GM12878 (cell line): ENCODE results near the gene GRIN3A. TPM values are rescaled to one million over a fixed set of nuclear protein-coding genes. Genes with fewer than 3 reads are reported as not detected.

Experiments
- ATAC-seq: fragments of 200-7000 bp; cut with Tn5 transposase; 3 replicates; pipeline ENCODE4 v1.9.1; 2020; ENCODE audit warnings: mild to moderate bottlenecking, moderate library complexity
- BruUV-seq: library from RNA; stranded (reverse); fragments of 400-500 nt; replicated peaks from 2 replicates; lab custom pipeline; 2021; lab: Mats Ljungman, UMichigan
- CTCF ChIA-PET: fragments of 300-600 bp; sonication (Branson Sonifier 250); formaldehyde crosslinking; extraction: SDS; loops from one replicate; lab custom pipeline; 2021; ENCODE audit warnings: inconsistent platforms; lab: Yijun Ruan, JAX
- POLR2A ChIA-PET: fragments of 350-600 bp; formaldehyde crosslinking; extraction: SDS; loops from one replicate; lab custom pipeline; 2021; ENCODE audit warnings: inconsistent platforms; lab: Charles Lee
- RAD21 ChIA-PET: fragments of 300-600 bp; sonication (Branson Sonifier 250); formaldehyde crosslinking; loops from one replicate; lab custom pipeline; 2023; ENCODE audit warnings: antibody characterized with exemption; ENCODE audit not compliant: unreplicated experiment; lab: Charles Lee
- SMC1A ChIA-PET: fragments of 300-600 bp; sonication (Branson Sonifier 250); formaldehyde crosslinking; loops from one replicate; lab custom pipeline; 2023; ENCODE audit not compliant: unreplicated experiment, uncharacterized antibody; lab: Charles Lee
- DNase-seq: peaks from one replicate; pipeline ENCODE4 v3.0.0-alpha.2; 2011; ENCODE audit warnings: low read depth, low spot score
- FAIRE-seq: peaks from 3 replicates; lab custom pipeline; 2011; peaks lifted over from hg19 to GRCh38; lab: Jason Lieb, UNC
- H2AFZ ChIP-seq: 2 replicates; pipeline ENCODE4 v1.6.0; 2011; ENCODE audit warnings: low read depth, low read length, control low read depth; ENCODE audit not compliant: control insufficient read depth
- H3K27ac ChIP-seq: 2 replicates; pipeline ENCODE4 v1.5.1; 2011; ENCODE audit warnings: control low read depth; ENCODE audit not compliant: control insufficient read depth, insufficient read depth
- H3K27me3 ChIP-seq, 2 experiments: replicated peaks in 1 of 2; 2 replicates each; pipeline versions ENCODE4 v1.6.0 to v1.6.1; 2011; ENCODE audit warnings: low read length in 1 of 2; ENCODE audit not compliant: control insufficient read depth in 2 of 2, insufficient read depth in 2 of 2
- H3K36me3 ChIP-seq, 2 experiments: 2 replicates each; pipeline ENCODE4 v1.5.1; 2011; ENCODE audit warnings: low read length in 1 of 2; ENCODE audit not compliant: control insufficient read depth in 2 of 2, insufficient read depth in 2 of 2
- H3K4me1 ChIP-seq: 2 replicates; pipeline ENCODE4 v1.6.1; 2011; ENCODE audit warnings: mild to moderate bottlenecking, low read length, moderate library complexity, mixed read lengths; ENCODE audit not compliant: control insufficient read depth, insufficient read depth
- H3K4me2 ChIP-seq: 2 replicates; pipeline ENCODE4 v1.6.0; 2011; ENCODE audit warnings: control low read depth; ENCODE audit not compliant: control insufficient read depth, insufficient read depth
- H3K4me3 ChIP-seq: fragments of 200-600 bp; sonication (generic); 2 replicates; pipeline ENCODE4 v1.5.1; 2016
- H3K79me2 ChIP-seq: 2 replicates; pipeline ENCODE4 v1.6.0; 2011; ENCODE audit warnings: low read length; ENCODE audit not compliant: control insufficient read depth, insufficient read depth
- H3K9ac ChIP-seq: 2 replicates; pipeline ENCODE4 v1.8.0; 2011; ENCODE audit warnings: low read length, control low read depth, mixed read lengths; ENCODE audit not compliant: control insufficient read depth, insufficient read depth
- H3K9me3 ChIP-seq: replicated peaks from 3 replicates; pipeline ENCODE4 v1.5.1; 2011; ENCODE audit warnings: mild to moderate bottlenecking, low read length; ENCODE audit not compliant: control insufficient read depth, insufficient read depth
- H4K20me1 ChIP-seq: 2 replicates; pipeline ENCODE4 v1.6.0; 2011; ENCODE audit not compliant: control insufficient read depth, insufficient read depth
- HCFC1 ChIP-seq: fragments of 150-350 bp; IDR thresholded peaks from 2 replicates; pipeline ENCODE4 v1.6.1; 2014; ENCODE audit warnings: low read length
- IRF3 ChIP-seq: fragments of 450-650 bp; IDR thresholded peaks from 2 replicates; pipeline ENCODE4 v1.6.1; 2014; ENCODE audit warnings: mild to moderate bottlenecking
- KLF5 ChIP-seq: fragments of 450-650 bp; IDR thresholded peaks from 2 replicates; pipeline ENCODE4 v1.6.1; 2014; ENCODE audit warnings: mild to moderate bottlenecking; ENCODE audit not compliant: partially characterized antibody
- RCOR1 ChIP-seq: conservative IDR thresholded peaks from 2 replicates; pipeline ENCODE4 v1.6.1; 2012; ENCODE audit warnings: low read depth, low read length, improper control_type of control experiment
- REST ChIP-seq: IDR thresholded peaks from 2 replicates; pipeline ENCODE4 v1.6.1; 2012; ENCODE audit warnings: mild to moderate bottlenecking, low read depth, low read length
- SIX5 ChIP-seq: IDR thresholded peaks from 2 replicates; pipeline ENCODE4 v1.6.1; 2011; ENCODE audit warnings: mild to moderate bottlenecking, low read depth, low read length, moderate library complexity; ENCODE audit not compliant: severe bottlenecking
- TARDBP ChIP-seq: IDR thresholded peaks from 2 replicates; pipeline ENCODE4 v1.6.1; 2016; ENCODE audit warnings: borderline replicate concordance
- WGBS: methylation state at CpG from one replicate; pipeline ENCODE4 v1.1.6; 2016; ENCODE audit warnings: low lambda C conversion rate; ENCODE audit not compliant: insufficient replicate concordance, insufficient coverage; ENCODE audit errors: missing lambda C conversion rate; 5-methylcytosine and 5-hydroxymethylcytosine counted together
- in situ Hi-C: fragments of 300-500 bp; cut with MboI; formaldehyde crosslinking; loops from 9 replicates; pipeline ENCODE4 v1.14.3; 2018; ENCODE audit warnings: mixed read lengths
- intact Hi-C: fragments of 100-400 bp; cut with micrococcal nuclease; formaldehyde crosslinking; loops from one replicate; pipeline ENCODE4 v1.14.2; 2022; ENCODE audit not compliant: unreplicated experiment
- polyA plus RNA-seq, 11 experiments: library from polyadenylated mRNA; depleted of rRNA in 4 of 11; unstranded in 6 of 11; stranded (reverse) in 5 of 11; fragments of >200 nt; fragmentation: Nextera tagmentation in 4 of 11; fragmentation: Illumina TruSeq in 1 of 11; extraction: Ambion mirVana in 4 of 11; extraction: Trizol in 1 of 11; gene quantifications; 1 replicate in 1 of 11; 2 replicates in 10 of 11; pipeline versions ENCODE4 v1.2.1 to v1.2.3, GENCODE V29; 2011 to 2016; ENCODE audit warnings: inconsistent platforms in 2 of 11, missing spikeins in 2 of 11, low read depth in 1 of 11
- total RNA-seq, 4 experiments: library from RNA; depleted of rRNA in 3 of 4; stranded (reverse); fragments of >200 nt in 3 of 4; fragmentation: Illumina TruSeq in 1 of 4; extraction: Trizol in 1 of 4; gene quantifications; 2 replicates each; pipeline versions ENCODE4 v1.2.1 to v1.2.3, GENCODE V29; 2013 to 2021
- TF ChIP-seq, protein P1 (sequence below): IDR thresholded peaks from 2 replicates; pipeline ENCODE4 v1.6.1; 2012; ENCODE audit warnings: low read depth, low read length, improper control_type of control experiment
- TF ChIP-seq, protein P2 (sequence below): IDR thresholded peaks from 2 replicates; pipeline ENCODE4 v1.6.1; 2012; ENCODE audit warnings: low read depth, low read length, improper control_type of control experiment

The GRIN3A gene
- total and polyA plus RNA-seq, 10 of the 15 experiments (the other 5 are each of a cell fraction or from before 2014, with no cell fraction given), result 0.03 to 0.05 (median 0.04) TPM; not detected in 7

DNA sequence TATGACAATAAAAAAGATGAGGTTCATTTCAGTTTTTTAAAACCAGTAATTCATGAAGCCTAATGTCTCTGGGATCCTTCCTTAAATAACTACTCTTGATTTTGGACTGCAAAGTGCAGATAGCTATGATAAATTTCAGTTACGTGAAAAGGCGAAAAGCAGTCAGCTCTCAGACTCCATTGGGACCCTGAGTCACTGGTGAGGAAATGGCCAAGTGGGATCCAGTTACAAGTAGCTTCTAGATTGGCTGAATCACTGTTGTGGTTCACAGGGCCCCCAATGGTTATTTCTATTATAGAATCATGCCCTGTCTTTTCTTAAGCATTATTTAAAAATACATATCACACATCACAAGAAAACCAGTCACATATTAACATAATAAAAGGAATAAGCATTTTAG lies 112.6 kb downstream of the GRIN3A start:
- no peaks in the 10 kb centered on the region for H3K27me3 ChIP-seq
- H3K27ac ChIP-seq, result no peak overlapping the region
- H3K36me3 ChIP-seq, result no peaks in the 10 kb centered on the region
- DNase-seq (no peak), ATAC-seq (no peak)
- no peaks in the 10 kb centered on the region for H4K20me1 ChIP-seq
- H3K79me2 ChIP-seq, result no peaks in the 10 kb centered on the region
- POLR2A ChIA-PET, result no interaction called here
- TF ChIP-seq IRF3, result no peak
- no peak for TF ChIP-seq KLF5
- no peak for TF ChIP-seq HCFC1
- TF ChIP-seq TARDBP, result no peak
- no peak for TF ChIP-seq SIX5
- TF ChIP-seq RCOR1, result no peak
- no peak for TF ChIP-seq REST
- TF ChIP-seq, protein P1, sequence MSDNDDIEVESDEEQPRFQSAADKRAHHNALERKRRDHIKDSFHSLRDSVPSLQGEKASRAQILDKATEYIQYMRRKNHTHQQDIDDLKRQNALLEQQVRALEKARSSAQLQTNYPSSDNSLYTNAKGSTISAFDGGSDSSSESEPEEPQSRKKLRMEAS, result no peak
- TF ChIP-seq, protein P2, sequence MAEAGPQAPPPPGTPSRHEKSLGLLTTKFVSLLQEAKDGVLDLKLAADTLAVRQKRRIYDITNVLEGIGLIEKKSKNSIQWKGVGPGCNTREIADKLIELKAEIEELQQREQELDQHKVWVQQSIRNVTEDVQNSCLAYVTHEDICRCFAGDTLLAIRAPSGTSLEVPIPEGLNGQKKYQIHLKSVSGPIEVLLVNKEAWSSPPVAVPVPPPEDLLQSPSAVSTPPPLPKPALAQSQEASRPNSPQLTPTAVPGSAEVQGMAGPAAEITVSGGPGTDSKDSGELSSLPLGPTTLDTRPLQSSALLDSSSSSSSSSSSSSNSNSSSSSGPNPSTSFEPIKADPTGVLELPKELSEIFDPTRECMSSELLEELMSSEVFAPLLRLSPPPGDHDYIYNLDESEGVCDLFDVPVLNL, result no peak
- TF ChIP-seq, all 136 proteins: peak for 0
- FAIRE-seq, result no peak
- CTCF ChIA-PET, result interaction anchor here (1.0 kb wide), 1 partner anchor 13 kb away, joined by 3 read pairs; no protein-coding TSS in a partner anchor
- H3K4me3 ChIP-seq, result no peak overlapping the region
- no TSS peak for BruUV-seq
- H3K9me3 ChIP-seq, result no peaks in the 10 kb centered on the region
- RAD21 ChIA-PET, result no interaction called here
- in situ Hi-C loops, result no loop called here
- 61% methylated on average over 2 of the region's 2 CpGs for WGBS
- H3K4me2 ChIP-seq, result no peak overlapping the region
- H3K9ac ChIP-seq, result no peak overlapping the region
- no peak overlapping the region for H2AFZ ChIP-seq
- H3K4me1 ChIP-seq, result no peaks in the 10 kb centered on the region
- SMC1A ChIA-PET, result no interaction called here
- intact Hi-C loops, result no loop called here
